Heart right ventricle (tissue), 16 donors: ENCODE measurements around the gene DGKI. TPM values are rescaled to one million over a fixed set of nuclear protein-coding genes. Genes with fewer than 3 reads are reported as not detected.

ENCODE experiments used
- ATAC-seq, 8 donors: fragments of 200-7000 bp; cut with Tn5 transposase; one replicate each; pipeline ENCODE4 v1.9.1; 2020; ENCODE audit warnings: mild to moderate bottlenecking in 8 of 8, moderate library complexity in 8 of 8, moderate number of reproducible peaks in 1 of 8
- DNase-seq, 2 donors: peaks; one replicate each; pipeline ENCODE4 v3.0.0-alpha.2; 2020
- H3K27ac ChIP-seq, 10 donors: fragments of 200-600 bp; sonication (generic) in 2 of 10; one replicate each; pipeline versions ENCODE4 v1.5.0 to v1.8.0; 2020 to 2022; ENCODE audit warnings: mild to moderate bottlenecking in 3 of 10
- H3K27me3 ChIP-seq, 7 donors: fragments of 200-600 bp; one replicate each; pipeline ENCODE4 v1.8.0; 2021 to 2022; ENCODE audit warnings: mild to moderate bottlenecking in 2 of 7
- H3K36me3 ChIP-seq, 9 donors: fragments of 200-600 bp; sonication (generic) in 1 of 9; one replicate each; pipeline versions ENCODE4 v1.5.0 to v1.8.0; 2020 to 2022; ENCODE audit warnings: mild to moderate bottlenecking in 2 of 9
- H3K4me1 ChIP-seq, 9 donors: fragments of 200-600 bp; sonication (generic) in 1 of 9; one replicate each; pipeline versions ENCODE4 v1.5.0 to v1.8.0; 2020 to 2022; ENCODE audit warnings: mild to moderate bottlenecking in 4 of 9
- H3K4me3 ChIP-seq, 10 donors: fragments of 200-600 bp; sonication (generic) in 2 of 10; one replicate each; pipeline versions ENCODE4 v1.5.0 to v1.8.0; 2020 to 2022; ENCODE audit warnings: mild to moderate bottlenecking in 7 of 10, moderate library complexity in 2 of 10
- H3K9me3 ChIP-seq, 11 donors: fragments of 200-600 bp in 10 of 11; sonication (generic) in 2 of 11; one replicate each; pipeline versions ENCODE4 v1.5.0 to v1.8.0; 2013 to 2022; ENCODE audit warnings: mild to moderate bottlenecking in 2 of 11, control low read depth in 1 of 11, moderate library complexity in 1 of 11
- CTCF ChIP-seq, 9 donors: fragments of 200-600 bp; sonication (generic) in 2 of 9; IDR thresholded peaks; one replicate each; pipeline versions ENCODE4 v1.5.0 to v1.8.0; 2021 to 2022; ENCODE audit warnings: antibody characterized with exemption in 9 of 9, mild to moderate bottlenecking in 5 of 9, moderate library complexity in 1 of 9
- WGBS, 2 donors: extraction: QIAGEN DNeasy Blood & Tissue Kit; methylation state at CpG; one replicate each; pipeline ENCODE4 v1.1.7; 2013; ENCODE audit warnings: inconsistent platforms in 1 of 2; 5-methylcytosine and 5-hydroxymethylcytosine counted together
- intact Hi-C, 10 donors: fragments of 100-400 bp; cut with DNase I; formaldehyde crosslinking; loops; one replicate each; pipeline versions ENCODE4 v1.11.1 to v1.14.2; 2022
- polyA plus RNA-seq, 2 donors: library from polyadenylated mRNA; stranded (reverse); fragments of 200-250 nt; gene quantifications; one replicate each; pipeline ENCODE4 v1.2.3, GENCODE V29; 2013
- total RNA-seq, 10 donors: library from RNA; stranded (reverse); fragmentation: NEBNext Ultra II Directional in 3 of 10; extraction: Animal tissue kit (Norgen Biotek cat#: 25700) in 3 of 10; gene quantifications; one replicate each; pipeline versions ENCODE4 v1.2.1 to v1.2.4, GENCODE V29; 2021 to 2023
- donor health status: Arrhythmogenic right ventricular cardiomyopathy.
- donor health status: ischemic (EF 13 %, LVEDD 7.1; RV severe dilation, severe dysfunction).
- donor health status: healthy with polysubstance abuse.
- donor health status: DM: no; HTN: yes; CAD: no.
- donor health status: DM: no; HTN: no; CAD: no.
- donor health status: ischemic (EF 25% LVEDD 6.9; RV normal size, moderate dysfunction).
- donor health status: ischemic (EF 25% LVEDD 5.7; RV mildly dilated, moderate dysfunction).
- donor health status: healthy.
- donor health status: DM: yes; HTN: yes; CAD: no.
- donor health status: Ischemic cardiomyopathy.
- donor health status: ischemic (EF 35%, LVEDD 5.7; RV mildly dilated, moderate dysfunction).
- donor health status: nonischemic (EF 11% LVEDD 7.7; RV severe dilation, severe dysfunction).
- donor health status: DM: yes; HTN: yes; CAD: no.
- donor health status: PGD.
- donor health status: ischemic (EF 29% LVEDD 5.4; RV normal size, mild dysfunction).
- donor health status: nonischemic (EF 23%, LVEDD 6.1; RV moderate dilation, normal function).

The DGKI gene
- total and polyA plus RNA-seq, 12 donors, result 0.16 to 2.6 (median 1.2) TPM

DNA sequence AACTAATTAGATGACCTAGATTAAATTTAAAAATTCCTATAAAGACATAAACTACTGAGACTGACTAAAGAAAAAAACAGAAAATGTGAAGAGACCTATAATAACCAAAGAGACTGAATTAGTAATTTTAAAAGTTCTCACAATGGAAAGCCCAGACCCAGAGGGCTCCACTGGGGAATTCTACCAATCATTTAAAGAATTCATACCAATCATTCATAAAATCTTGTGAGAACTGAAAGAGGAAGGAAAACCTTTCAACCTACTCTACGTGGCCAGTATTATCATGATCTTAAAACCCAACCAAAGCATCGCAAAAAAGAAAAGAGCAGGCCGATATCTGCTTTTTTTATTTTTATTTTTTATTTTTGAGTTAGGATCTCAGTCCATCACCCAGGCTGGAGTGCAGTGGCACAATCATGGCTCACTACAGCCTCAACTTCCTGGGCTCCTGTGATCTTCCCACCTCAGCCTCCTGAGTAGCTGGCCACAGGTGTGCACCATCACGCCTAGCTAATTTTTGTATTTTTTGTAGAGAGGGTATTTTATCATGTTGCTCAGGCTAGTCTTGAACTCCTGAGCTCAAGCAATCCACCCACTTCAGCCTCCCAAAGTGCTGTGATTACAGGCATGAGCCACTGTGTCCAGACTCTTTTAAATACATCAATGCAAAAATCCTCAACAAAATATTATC is 48.6 kb downstream of the DGKI start:
- ATAC-seq, result no peak
- no peaks in the 10 kb centered on the region for H3K36me3 ChIP-seq
- no peaks in the 10 kb centered on the region for H3K27me3 ChIP-seq
- WGBS, 2 donors, result 88 to 90% methylated on average over 4 of the region's 4 CpGs
- intact Hi-C loops, result no loop called here
- H3K9me3 ChIP-seq, result peaks cover 0 to 19% (median 0%) of the 10 kb centered on the region in 11 donors
- H3K4me3 ChIP-seq, result no peak overlapping the region
- H3K4me1 ChIP-seq, result no peaks in the 10 kb centered on the region
- H3K27ac ChIP-seq, result no peak overlapping the region
- TF ChIP-seq CTCF (IDR thresholded peaks at IDR 0.05), result no peak
- no peak for DNase-seq

- ATAC-seq (no peak), DNase-seq (no peak)
- Histone ChIP-seq H3K4me1 (no peaks in the 10 kb centered on the region), H3K9me3 (peaks cover 0 to 19% (median 0%) of the 10 kb centered on the region in 11 donors), H3K27ac (no peak overlapping the region), H3K36me3 (no peaks in the 10 kb centered on the region), H3K4me3 (no peak overlapping the region), H3K27me3 (no peaks in the 10 kb centered on the region)
- intact Hi-C loops, result no loop called here
- 81 to 86% methylated on average over 4 of the region's 4 CpGs for WGBS, 2 donors
- TF ChIP-seq CTCF (IDR thresholded peaks at IDR 0.05), result no peak
Measured at GRCh38 chr7:137795211-137795610, 51.6 kb downstream of the DGKI start.

GRCh38 chr7:137791930-137792329 is 54.8 kb downstream of the DGKI start:
- Histone ChIP-seq H3K9me3 (peaks cover 0 to 16% (median 0%) of the 10 kb centered on the region in 11 donors), H3K4me1 (no peaks in the 10 kb centered on the region), H3K27ac (no peak overlapping the region), H3K4me3 (no peak overlapping the region), H3K27me3 (no peaks in the 10 kb centered on the region), H3K36me3 (no peaks in the 10 kb centered on the region)
- WGBS, 2 donors, result 82 to 84% methylated on average over 2 of the region's 2 CpGs
- no peak for DNase-seq
- intact Hi-C loops, result no loop called here
- TF ChIP-seq CTCF (IDR thresholded peaks at IDR 0.05), result no peak
- ATAC-seq, result no peak

- H3K27ac ChIP-seq, result no peak overlapping the region
- ATAC-seq, result no peak
- intact Hi-C loops, result no loop called here
Measured at GRCh38 chr7:137790828-137791227, 55.9 kb downstream of the DGKI start.

More at GRCh38 chr7:137790828-137791227, 55.9 kb downstream of the DGKI start:
- H3K27me3 ChIP-seq, result no peaks in the 10 kb centered on the region
- no peak overlapping the region for H3K4me3 ChIP-seq
- TF ChIP-seq CTCF (IDR thresholded peaks at IDR 0.05), result no peak
- H3K4me1 ChIP-seq, result no peaks in the 10 kb centered on the region
- no peaks in the 10 kb centered on the region for H3K36me3 ChIP-seq
- DNase-seq, result no peak
- H3K9me3 ChIP-seq, result peaks cover 0 to 5% (median 0%) of the 10 kb centered on the region in 11 donors
